Vagina (tissue), 2 donors: ENCODE data around the gene LAMB1. TPM values are rescaled to one million over a fixed set of nuclear protein-coding genes. Genes with fewer than 3 reads are reported as not detected.

Experiments used
- DNase-seq, 2 donors: peaks; one replicate each; pipeline ENCODE4 v3.0.0-alpha.2; 2017; ENCODE audit errors: extremely low spot score in 2 of 2
- H3K27ac ChIP-seq: fragments of 200-600 bp; sonication (generic); one replicate; pipeline ENCODE4 v1.5.1; 2019
- H3K27me3 ChIP-seq: fragments of 200-600 bp; sonication (generic); one replicate; pipeline ENCODE4 v1.5.1; 2019
- H3K36me3 ChIP-seq, 2 donors: fragments of 200-600 bp; sonication (generic); one replicate each; pipeline ENCODE4 v1.5.1; 2017 to 2019
- H3K4me1 ChIP-seq: fragments of 200-600 bp; sonication (generic); one replicate; pipeline ENCODE4 v1.5.1; 2019
- H3K4me3 ChIP-seq, 2 donors: fragments of 200-600 bp; sonication (generic); 1 replicate in 1 of 2; 2 replicates in 1 of 2; pipeline ENCODE4 v1.5.1; 2016 to 2019
- H3K9me3 ChIP-seq: fragments of 200-600 bp; sonication (generic); one replicate; pipeline ENCODE4 v1.5.1; 2019
- POLR2A ChIP-seq, 2 donors: fragments of 450-650 bp; IDR thresholded peaks; one replicate each; pipeline ENCODE4 v1.6.1; 2017; ENCODE audit warnings: antibody characterized with exemption in 2 of 2, mild to moderate bottlenecking in 2 of 2, moderate library complexity in 2 of 2
- POLR2AphosphoS5 ChIP-seq, 2 donors: sonication (generic); formaldehyde crosslinking; IDR thresholded peaks; one replicate each; pipeline ENCODE4 v1.9.0; 2017; ENCODE audit warnings: antibody characterized with exemption in 2 of 2, mild to moderate bottlenecking in 2 of 2, low read depth in 1 of 2; ENCODE audit not compliant: insufficient read depth in 1 of 2
- intact Hi-C: fragments of 100-400 bp; cut with DNase I; formaldehyde crosslinking; loops from one replicate; pipeline ENCODE4 v1.15.1; 2023
- total RNA-seq: library from RNA; depleted of rRNA; stranded (reverse); fragments of >200 nt; gene quantifications from one replicate; pipeline ENCODE4 v1.2.3, GENCODE V29; 2016
- TF ChIP-seq, protein P1 (sequence below), 3 experiments: fragments of 450-650 bp in 2 of 3; fragments of 200-600 bp in 1 of 3; sonication (generic) in 1 of 3; IDR thresholded peaks; one replicate each; pipeline ENCODE4 v1.5.1; 2017 to 2019; ENCODE audit warnings: antibody characterized with exemption in 3 of 3, mild to moderate bottlenecking in 2 of 3, moderate library complexity in 2 of 3

The LAMB1 gene
- total RNA-seq, 1 donor from 2014 or later = 152 TPM

DNA sequence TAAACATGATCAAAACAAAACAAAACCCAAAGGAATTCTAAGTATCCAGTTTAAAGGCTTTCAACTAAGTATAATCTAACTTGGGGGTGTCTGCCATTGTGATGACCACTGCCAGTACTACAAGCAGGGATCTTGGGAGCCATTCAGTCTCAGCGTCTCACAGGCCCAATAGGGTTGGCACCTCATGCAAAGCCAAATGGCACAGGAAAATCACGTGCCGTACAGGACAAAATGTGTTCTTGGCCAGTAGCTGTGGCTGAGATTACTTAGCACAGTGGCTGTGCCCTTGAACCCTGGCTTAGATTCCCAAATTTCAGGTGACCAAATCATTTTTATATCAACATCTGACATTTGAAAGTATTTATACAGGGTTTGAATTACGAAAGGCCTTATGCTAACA is 62.0 kb downstream of the LAMB1 start:
- no peak overlapping the region for H3K4me3 ChIP-seq
- H3K27ac ChIP-seq = peak overlapping the region; percentile 65
- H3K36me3 ChIP-seq = no peaks in the 10 kb centered on the region
- no peak for DNase-seq
- peaks cover 37% of the 10 kb centered on the region for H3K4me1 ChIP-seq
- no peaks in the 10 kb centered on the region for H3K9me3 ChIP-seq
- TF ChIP-seq POLR2AphosphoS5 (IDR thresholded peaks at IDR 0.05; ENCODE audit: insufficient read depth in 1 of 2, low read depth in 1 of 2) = no peak
- no peak for TF ChIP-seq POLR2A (IDR thresholded peaks at IDR 0.05)
- TF ChIP-seq, protein P1, sequence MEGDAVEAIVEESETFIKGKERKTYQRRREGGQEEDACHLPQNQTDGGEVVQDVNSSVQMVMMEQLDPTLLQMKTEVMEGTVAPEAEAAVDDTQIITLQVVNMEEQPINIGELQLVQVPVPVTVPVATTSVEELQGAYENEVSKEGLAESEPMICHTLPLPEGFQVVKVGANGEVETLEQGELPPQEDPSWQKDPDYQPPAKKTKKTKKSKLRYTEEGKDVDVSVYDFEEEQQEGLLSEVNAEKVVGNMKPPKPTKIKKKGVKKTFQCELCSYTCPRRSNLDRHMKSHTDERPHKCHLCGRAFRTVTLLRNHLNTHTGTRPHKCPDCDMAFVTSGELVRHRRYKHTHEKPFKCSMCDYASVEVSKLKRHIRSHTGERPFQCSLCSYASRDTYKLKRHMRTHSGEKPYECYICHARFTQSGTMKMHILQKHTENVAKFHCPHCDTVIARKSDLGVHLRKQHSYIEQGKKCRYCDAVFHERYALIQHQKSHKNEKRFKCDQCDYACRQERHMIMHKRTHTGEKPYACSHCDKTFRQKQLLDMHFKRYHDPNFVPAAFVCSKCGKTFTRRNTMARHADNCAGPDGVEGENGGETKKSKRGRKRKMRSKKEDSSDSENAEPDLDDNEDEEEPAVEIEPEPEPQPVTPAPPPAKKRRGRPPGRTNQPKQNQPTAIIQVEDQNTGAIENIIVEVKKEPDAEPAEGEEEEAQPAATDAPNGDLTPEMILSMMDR (IDR thresholded peaks at IDR 0.05) = no peak
- intact Hi-C loops = loop anchor here (10.0 kb wide), 1 partner anchor 64 kb away; the partner anchor contains the start of gene LAMB1
- no peaks in the 10 kb centered on the region for H3K27me3 ChIP-seq

DNA sequence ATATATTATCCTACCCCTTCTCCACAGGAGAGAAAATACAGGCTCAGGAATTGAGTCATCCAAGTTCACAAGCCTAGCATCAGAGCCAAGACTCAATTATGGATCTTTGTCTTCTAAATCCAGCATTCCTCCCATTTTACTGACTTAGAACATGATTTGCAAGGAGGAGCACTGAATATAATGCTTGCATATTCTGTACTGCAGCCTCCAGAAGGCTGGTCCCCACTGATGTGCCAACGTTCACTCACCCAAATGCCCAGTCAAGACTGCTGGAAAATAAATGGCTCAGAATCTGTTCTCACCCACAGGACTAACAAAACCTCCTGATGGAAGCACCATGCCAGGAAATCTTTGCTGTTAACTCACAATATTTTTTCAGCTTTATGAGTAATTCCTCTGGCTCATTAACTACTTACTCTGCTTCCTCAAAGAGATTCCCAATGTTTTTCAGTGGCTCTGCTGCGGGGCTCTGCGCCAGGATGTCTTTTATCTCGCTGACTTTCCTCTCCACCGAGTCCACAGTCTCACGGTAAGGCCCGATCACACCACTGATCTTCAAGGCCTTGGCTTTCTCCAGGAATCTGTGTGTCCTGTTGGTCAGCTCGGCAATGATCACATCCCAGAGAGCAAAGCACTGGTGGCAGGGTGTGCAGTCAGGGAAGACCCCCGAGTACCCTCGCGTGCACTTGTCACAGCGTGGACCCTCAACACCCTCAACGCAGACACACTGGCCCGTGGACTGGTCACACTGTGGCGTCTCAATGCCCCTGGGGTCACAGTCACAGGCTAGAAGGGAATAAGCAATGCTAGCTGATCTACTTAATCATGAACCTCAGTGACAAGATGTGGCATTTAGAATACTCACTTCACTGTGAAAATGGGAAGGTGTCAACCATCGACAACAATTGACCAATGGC is 63.1 kb downstream of the LAMB1 start:
- peaks cover 37% of the 10 kb centered on the region for H3K4me1 ChIP-seq
- H3K27me3 ChIP-seq = no peaks in the 10 kb centered on the region
- H3K4me3 ChIP-seq = no peak overlapping the region
- peak overlapping the region; percentile 65 for H3K27ac ChIP-seq
- no peak for DNase-seq
- intact Hi-C loops = loop anchor here (10.0 kb wide), 1 partner anchor 65 kb away; the partner anchor contains the start of gene LAMB1
- no peaks in the 10 kb centered on the region for H3K9me3 ChIP-seq
- H3K36me3 ChIP-seq = no peaks in the 10 kb centered on the region
- TF ChIP-seq POLR2AphosphoS5 (IDR thresholded peaks at IDR 0.05; ENCODE audit: insufficient read depth in 1 of 2, low read depth in 1 of 2) = peak; percentile 47 to 67
- TF ChIP-seq, protein P1 (IDR thresholded peaks at IDR 0.05) = no peak

DNA sequence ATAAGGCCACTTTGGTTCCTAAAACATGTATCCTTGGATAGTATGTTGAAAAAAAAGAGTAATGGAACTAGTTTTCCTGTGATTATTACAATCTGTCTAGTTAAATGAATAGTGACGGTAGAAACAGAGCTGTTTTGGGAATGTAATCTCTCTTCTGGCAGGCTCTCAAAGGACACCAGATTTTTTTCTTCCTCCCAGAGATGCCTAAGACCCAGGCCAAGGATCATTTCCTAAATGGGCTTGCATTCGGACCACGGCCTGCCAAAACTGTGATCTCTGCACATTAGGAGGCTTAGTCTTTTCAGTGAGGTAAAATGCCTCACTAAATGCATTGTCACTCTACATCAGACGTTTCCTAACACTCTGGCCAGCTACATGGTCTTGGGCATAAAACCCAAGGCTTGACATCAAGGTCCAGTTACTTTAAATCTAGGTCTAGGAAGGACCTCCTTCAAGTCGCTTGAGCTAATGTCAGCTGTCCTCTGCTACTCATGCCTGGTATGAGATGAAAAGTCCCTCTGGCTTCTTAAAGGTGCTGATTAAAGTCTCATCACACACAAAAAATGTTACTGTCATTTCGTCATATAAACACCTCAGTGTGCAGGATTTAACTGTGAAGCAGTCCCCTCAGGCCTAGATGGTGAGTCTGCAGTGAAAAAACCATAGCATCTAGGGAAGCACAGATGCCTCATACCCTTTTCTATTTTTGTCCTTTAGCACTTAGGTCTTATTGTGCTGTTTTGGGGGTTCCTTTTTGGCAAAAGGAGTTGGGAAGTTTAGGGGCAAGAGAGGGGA is 64.3 kb downstream of the LAMB1 start:
- H3K4me1 ChIP-seq = peaks cover 37% of the 10 kb centered on the region
- H3K27ac ChIP-seq = peak overlapping the region; percentile 65
- no peak for DNase-seq
- intact Hi-C loops = no loop called here
- H3K4me3 ChIP-seq = no peak overlapping the region
- TF ChIP-seq, protein P1 (IDR thresholded peaks at IDR 0.05) = no peak
- TF ChIP-seq POLR2AphosphoS5 (IDR thresholded peaks at IDR 0.05; ENCODE audit: insufficient read depth in 1 of 2, low read depth in 1 of 2) = peak in 1 of 2 donors; percentile 43
- H3K36me3 ChIP-seq = no peaks in the 10 kb centered on the region
- H3K27me3 ChIP-seq = no peaks in the 10 kb centered on the region
- no peaks in the 10 kb centered on the region for H3K9me3 ChIP-seq

DNA sequence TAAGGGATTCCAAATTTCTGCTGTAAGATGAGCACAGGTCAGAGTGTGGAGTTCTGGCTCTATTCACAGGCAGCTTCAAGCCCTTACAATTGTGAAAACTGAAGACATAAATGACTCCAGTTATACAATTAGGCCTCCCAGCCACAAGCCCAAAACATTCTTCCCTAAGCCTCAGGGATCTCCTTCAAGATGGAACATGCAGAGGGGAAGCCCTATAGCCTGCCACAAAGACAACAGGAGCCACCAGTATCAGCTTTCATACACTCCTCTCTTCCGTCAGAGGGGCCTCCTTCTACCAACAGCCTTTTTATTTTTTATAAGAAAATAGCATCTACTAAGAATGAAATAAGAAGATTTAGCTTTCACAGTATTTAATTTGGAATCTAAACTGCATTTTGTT is 65.4 kb downstream of the LAMB1 start:
- DNase-seq = no peak
- TF ChIP-seq, protein P1 (IDR thresholded peaks at IDR 0.05) = no peak
- no peak for TF ChIP-seq POLR2A (IDR thresholded peaks at IDR 0.05)
- no peak overlapping the region for H3K4me3 ChIP-seq
- no peaks in the 10 kb centered on the region for H3K9me3 ChIP-seq
- H3K27me3 ChIP-seq = no peaks in the 10 kb centered on the region
- H3K36me3 ChIP-seq = no peaks in the 10 kb centered on the region
- intact Hi-C loops = no loop called here
- H3K27ac ChIP-seq = no peak overlapping the region
- peaks cover 37% of the 10 kb centered on the region for H3K4me1 ChIP-seq
